ENCODE results near the gene DGKE.

DGKE gene

DNA sequence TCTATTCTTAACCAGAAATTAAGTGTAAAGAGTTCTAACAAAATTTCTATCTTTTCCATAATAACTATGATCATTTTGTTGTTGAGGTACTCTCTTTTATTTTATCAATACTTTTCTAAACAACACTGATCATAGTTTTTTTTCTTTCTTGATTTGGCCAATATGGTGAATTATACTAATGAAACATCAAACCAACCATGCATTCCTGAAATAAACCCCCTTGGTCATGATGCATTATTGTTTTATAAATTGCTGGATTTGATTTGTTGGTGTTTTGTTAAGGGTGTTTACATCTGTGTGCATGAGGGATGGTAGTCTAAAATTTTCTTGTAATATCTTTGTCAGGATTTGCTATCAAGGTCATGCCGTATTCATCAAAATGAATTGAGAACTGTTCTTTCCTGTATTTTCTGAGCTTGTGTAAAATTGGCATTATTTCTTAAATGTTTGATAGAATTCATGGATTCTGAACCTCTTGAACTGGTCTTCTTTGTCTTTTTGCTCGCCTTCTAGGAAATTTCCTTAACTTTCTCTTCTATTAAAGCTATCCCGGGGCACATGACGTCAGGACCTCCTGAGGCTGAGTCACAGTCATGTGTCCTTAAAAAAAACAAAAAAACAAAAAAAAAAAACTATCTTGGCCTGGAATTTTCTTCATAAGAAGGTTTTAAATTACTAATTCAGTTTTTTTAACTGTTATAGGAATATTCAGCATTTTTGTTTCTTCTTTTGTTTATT, 83.8 kb downstream of the DGKE start:
- H3K9me3 ChIP-seq (ENCODE audit: control insufficient read depth, low read length): no peaks in the 10 kb centered on the region
- TF ChIP-seq, protein P1, sequence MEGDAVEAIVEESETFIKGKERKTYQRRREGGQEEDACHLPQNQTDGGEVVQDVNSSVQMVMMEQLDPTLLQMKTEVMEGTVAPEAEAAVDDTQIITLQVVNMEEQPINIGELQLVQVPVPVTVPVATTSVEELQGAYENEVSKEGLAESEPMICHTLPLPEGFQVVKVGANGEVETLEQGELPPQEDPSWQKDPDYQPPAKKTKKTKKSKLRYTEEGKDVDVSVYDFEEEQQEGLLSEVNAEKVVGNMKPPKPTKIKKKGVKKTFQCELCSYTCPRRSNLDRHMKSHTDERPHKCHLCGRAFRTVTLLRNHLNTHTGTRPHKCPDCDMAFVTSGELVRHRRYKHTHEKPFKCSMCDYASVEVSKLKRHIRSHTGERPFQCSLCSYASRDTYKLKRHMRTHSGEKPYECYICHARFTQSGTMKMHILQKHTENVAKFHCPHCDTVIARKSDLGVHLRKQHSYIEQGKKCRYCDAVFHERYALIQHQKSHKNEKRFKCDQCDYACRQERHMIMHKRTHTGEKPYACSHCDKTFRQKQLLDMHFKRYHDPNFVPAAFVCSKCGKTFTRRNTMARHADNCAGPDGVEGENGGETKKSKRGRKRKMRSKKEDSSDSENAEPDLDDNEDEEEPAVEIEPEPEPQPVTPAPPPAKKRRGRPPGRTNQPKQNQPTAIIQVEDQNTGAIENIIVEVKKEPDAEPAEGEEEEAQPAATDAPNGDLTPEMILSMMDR (IDR thresholded peaks at IDR 0.05): no peak
- H3K36me3 ChIP-seq (ENCODE audit: control insufficient read depth, insufficient read depth, low read length): no peaks in the 10 kb centered on the region
- H3K9ac ChIP-seq: no peak overlapping the region
- no peak overlapping the region for H3K4me3 ChIP-seq (ENCODE audit: low read depth, low read length)
- H3K27ac ChIP-seq: no peak overlapping the region
- peaks cover 3% of the 10 kb centered on the region for H3K79me2 ChIP-seq
- no peaks in the 10 kb centered on the region for H3K4me1 ChIP-seq
- H3K27me3 ChIP-seq (ENCODE audit: control insufficient read depth, insufficient read depth, low read length): no peaks in the 10 kb centered on the region
- no peak overlapping the region for H2AFZ ChIP-seq
- no peak overlapping the region for H3K4me2 ChIP-seq (ENCODE audit: low read length)

DNA sequence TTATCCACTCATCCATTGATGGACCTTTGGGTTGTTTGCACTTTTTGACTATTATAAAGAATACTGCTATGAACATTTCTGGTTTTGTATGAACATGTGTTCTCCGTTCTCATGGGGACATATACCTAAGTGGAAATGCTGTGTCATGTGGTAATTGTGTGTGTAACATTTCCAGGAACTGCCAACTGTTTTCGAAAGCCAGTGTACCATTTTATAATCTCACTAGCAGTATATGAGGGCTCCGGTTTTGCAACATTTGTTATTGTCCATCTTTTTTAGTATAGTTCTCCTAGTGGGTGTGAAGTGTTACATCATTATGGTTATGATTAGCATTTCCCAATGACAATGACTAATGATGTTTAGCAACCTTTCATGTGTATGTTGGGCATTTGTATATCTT, 85.0 kb downstream of the DGKE start:
- TF ChIP-seq, protein P1 (IDR thresholded peaks at IDR 0.05): no peak
- H3K4me1 ChIP-seq: no peaks in the 10 kb centered on the region
- no peaks in the 10 kb centered on the region for H3K36me3 ChIP-seq (ENCODE audit: control insufficient read depth, insufficient read depth, low read length)
- H3K27me3 ChIP-seq (ENCODE audit: control insufficient read depth, insufficient read depth, low read length): no peaks in the 10 kb centered on the region
- no peaks in the 10 kb centered on the region for H3K9me3 ChIP-seq (ENCODE audit: control insufficient read depth, low read length)
- no peak overlapping the region for H3K4me3 ChIP-seq (ENCODE audit: low read depth, low read length)
- H3K79me2 ChIP-seq: no peaks in the 10 kb centered on the region
- no peak overlapping the region for H3K4me2 ChIP-seq (ENCODE audit: low read length)
- no peak overlapping the region for H3K9ac ChIP-seq
- no peak overlapping the region for H2AFZ ChIP-seq
- no peak overlapping the region for H3K27ac ChIP-seq

Data from parathyroid adenoma (tissue), 2 donors.